Umbilical cord (tissue), 2 donors: ENCODE measurements around the gene TSKU. TPM values are rescaled to one million over a fixed set of nuclear protein-coding genes. Genes with fewer than 3 reads are reported as not detected.
A peak's percentile ranks its signal among the peaks of the same experiment; 100 is the strongest.
"Not testable (repeated sequence)": the region's sequence is repeated elsewhere in the genome, so short reads cannot be mapped to it uniquely, and the experiment has no call there.

Experiments
- DNase-seq: peaks from one replicate; pipeline ENCODE4 v3.0.0-alpha.2; 2015; ENCODE audit warnings: low spot score
- total RNA-seq: library from RNA; depleted of rRNA; stranded (reverse); fragments of >200 nt; gene quantifications from one replicate; pipeline ENCODE4 v1.2.3, GENCODE V29; 2014; ENCODE audit warnings: low replicate concordance; ENCODE audit not compliant: insufficient read depth

Gene TSKU
- total RNA-seq, 1 donor from 2014 or later, result 13.5 TPM

- no peak for DNase-seq
Observed at GRCh38 chr11:76801736-76802135, 18.6 kb downstream of the TSKU start.

GRCh38 chr11:76802151-76802550 lies 19.0 kb downstream of the TSKU start:
- DNase-seq, result no peak

GRCh38 chr11:76802621-76803020 lies 19.5 kb downstream of the TSKU start:
- no peak for DNase-seq

GRCh38 chr11:76803023-76803422 lies 19.9 kb downstream of the TSKU start:
- no peak for DNase-seq

DNA sequence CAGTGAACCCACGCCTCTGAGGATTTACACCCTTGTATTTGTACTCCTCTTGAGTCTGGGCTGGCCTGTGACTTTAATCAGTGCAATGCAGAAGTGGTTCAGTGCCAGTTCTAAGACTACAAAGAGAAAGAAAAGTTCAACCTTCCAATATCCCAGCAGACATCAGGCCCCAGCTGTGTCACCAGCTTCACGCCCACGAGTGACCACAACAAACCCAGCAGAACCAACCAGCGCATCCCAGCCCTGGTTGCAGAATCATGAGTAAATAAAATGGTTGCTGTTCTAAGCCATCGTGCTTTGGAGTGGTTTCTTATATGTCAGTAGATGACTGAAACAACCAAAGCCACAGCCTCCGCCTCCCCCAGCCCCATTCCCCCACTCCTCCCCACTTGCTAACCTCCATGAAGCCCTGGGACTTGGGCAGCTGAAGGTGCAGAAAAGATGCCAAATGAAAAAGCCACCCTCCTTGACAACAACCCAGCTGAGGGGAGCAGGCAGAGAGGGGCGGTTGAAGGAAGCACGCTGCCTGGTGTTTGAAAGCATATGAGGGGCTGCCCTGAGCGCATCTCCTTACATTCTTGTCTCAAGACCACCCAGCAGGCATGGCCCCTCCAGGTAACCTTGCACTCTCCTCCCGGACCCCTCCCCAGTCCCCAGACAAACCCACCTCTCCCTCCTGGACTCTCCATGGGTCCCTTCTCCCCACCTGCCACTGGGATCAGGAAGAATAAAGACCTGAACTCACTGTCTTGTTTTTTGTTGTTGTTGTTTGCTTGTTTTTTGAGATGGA lies 20.9 kb downstream of the TSKU start:
- no peak for DNase-seq

DNA sequence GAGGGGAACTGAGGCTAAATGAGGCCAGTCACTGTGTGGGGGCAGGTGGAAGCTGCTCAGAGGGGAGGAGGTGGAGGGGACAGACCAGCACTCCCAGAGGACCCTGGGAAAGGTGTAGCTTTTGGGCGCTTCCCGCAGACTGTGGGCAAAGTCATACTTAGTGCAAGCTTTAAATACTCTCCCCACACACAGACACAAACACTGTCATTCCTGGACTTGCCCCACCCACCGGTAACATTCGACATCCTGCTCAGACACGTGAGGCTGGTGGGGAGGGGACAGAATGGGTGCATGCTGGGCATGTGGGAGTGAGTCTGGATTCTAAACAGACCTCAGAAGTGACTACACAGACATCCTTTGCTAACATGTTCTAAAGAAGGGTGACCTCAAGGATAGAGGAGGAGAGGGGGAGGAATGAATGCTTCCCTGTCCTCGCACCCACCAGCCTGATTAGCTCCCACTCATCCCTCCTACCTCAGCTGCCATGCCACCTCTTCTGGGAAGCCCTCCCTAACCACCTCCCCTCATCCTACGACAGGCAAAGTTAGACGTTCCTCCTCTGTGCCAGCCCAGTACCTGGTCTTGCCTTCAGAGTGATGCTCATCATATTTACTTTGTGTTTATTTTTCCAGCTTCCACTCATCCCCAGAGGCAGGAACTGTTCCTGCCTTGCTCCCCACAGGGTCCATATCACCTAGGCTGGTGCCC lies 22.2 kb downstream of the TSKU start:
- no peak for DNase-seq

GRCh38 chr11:76806131-76806530 lies 23.0 kb downstream of the TSKU start:
- DNase-seq, result no peak

GRCh38 chr11:76806608-76807205 lies 23.6 kb downstream of the TSKU start:
- no peak for DNase-seq

DNA sequence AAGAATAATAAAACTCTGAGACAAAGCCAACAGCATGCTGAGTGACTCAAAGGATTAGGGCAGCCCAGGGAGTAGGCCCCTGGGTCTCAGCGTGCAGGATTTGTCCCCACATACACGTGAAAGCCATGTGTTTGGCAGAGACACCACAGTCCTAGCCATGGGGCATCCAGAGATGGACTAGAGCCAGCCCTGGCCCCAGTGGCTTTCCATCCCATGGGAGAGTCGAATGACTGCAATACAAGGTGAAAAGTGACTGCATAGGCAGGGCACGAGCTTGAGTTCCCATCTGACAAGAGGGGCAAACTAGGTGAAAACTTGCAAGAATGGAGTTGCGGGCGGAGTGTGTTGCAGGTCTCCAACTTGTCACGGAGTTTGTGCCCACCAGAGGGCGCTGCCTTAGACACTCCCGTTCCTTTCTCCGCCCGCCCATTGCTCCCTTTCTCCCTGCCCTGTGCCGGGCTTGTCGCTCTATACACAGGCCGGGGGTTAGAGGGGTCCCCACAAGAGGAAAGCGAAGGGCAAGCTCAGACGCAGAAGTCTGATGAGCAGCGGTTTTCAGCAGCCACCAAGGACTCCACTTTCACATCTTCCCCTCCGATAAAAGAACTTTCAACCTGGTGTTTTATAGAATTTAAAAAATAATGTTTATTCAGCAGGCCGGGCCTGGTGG lies 24.2 kb downstream of the TSKU start:
- DNase-seq, result peak; percentile 82

DNA sequence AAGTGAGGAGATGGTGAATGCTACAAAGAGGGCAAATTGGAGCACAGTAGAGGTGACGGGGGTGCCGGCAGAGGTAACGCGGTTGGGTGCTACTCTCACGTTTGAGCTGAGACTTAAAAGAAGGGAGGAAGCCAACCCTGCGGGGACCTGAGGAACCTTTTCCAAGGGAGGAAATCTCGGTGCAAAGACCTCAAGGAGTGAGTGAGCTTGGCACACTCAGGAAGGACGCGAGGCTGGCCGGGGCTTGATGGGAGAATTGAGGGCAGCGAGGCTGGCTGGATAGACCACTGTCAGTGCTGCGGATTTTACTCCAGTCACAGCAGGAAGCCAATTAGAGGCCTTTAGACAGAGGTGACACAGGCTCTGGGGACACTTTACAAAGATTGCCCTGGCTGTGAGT lies 25.0 kb downstream of the TSKU start:
- DNase-seq, result no peak

DNA sequence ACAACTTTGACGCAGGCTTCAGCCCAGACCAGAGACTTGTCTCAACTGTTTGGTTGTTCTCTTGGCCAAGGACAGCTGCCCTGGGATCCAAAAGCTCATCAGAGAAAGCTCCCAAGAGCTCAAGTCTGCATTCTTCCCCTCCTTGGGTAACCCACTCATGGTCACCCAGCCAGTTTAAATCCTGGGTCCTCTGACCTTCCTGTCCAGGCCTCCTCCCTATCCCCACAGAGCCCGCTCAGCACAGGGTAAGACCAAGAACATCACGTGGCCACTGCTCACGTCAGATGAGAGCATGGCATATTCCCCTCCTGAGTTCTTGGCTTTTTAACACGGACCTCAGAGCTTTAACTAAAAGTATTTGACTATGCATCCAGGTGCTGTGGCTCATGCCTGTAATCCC lies 25.8 kb downstream of the TSKU start:
- no peak for DNase-seq

DNA sequence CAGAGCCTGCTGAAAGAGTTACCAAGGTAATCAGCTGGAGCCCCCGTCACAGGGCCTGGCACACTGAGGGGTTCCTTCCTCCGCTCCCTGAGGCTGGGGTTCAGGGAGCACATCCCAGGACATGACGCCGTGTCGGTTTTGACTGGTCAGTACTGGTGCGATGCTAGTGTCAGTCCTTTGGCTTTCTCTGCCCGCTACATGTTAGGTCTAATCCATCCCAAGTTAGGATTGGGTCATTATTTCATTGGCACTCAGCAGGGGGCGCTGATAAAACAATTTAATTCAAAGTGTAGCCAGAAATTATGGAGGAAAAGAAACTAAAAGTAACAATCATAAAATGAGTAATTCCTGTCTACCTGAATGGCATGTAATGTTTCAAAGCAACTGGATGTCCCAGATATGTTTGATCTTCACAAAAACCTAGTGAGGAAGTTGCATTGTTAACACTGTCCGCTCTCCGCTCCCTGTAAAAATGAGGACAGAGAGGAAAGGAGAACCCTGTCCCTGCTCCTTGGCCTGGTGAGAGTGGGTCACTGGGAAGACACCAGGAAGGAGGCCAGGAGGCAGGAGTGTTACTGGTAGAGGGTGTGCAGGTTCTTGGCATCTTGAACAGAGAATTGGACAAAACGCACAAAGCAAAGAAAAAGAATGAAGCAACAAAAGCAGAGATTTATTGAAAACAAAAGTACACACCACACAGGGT lies 27.1 kb downstream of the TSKU start:
- DNase-seq, result peak; percentile 34

DNA sequence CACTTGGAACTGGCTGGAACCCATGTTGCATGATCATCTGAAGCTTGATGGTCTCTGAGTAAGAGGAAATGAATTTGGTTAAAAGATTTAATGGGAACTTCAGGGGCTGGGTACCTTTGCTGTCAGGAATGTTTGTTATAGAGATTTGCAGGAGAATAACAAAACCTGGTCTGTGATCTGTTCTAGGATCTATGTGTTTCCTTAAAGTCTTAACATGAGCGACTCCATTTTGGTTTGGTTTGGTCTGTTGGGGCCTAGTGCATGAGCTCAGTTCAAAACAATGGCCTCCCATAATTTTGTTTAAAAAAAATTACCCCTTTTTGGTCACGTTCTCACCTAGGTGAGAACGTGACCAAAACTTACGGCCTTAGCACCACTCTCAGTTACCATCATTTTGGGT lies 28.1 kb downstream of the TSKU start:
- no peak for DNase-seq

DNA sequence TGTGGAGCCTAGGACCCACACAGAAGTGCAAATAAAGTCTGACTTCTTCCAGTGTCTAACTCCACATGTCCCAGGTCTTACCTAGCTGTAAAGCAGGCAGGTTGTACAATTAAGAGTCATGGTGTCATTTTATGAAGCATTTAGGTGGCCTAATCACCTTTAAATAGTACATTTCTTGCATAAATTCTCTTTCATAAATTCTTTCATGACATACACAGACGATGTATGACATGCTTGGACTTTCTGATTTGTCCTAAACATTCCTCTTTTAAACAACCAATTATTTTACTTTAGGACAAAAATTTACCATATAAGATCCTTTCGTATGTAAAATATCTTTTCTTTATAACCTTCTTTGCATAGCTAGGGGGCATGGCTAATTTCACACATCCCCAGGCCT lies 31.3 kb downstream of the TSKU start:
- no peak for DNase-seq

DNA sequence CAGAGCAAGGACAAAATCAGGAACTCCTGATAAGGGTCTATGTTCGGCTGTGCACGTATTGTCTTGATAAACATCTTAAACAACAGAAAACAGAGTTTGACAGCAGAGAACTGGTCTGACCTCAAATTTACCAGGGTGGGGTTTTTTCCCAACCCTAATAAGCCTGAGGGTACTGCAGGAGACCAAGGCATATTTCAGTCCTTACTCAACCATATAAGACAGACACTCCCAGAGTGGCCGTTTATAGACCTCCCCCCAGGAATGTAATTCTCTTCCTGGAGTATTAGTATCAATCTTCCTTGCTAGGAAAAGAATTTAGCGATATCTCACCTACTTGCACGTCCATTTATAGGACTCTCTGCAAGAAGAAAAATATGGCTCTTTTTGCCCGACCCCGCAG lies 32.5 kb downstream of the TSKU start:
- not testable (repeated sequence) for DNase-seq

GRCh38 chr11:76820184-76820566 lies 37.0 kb downstream of the TSKU start:
- no peak for DNase-seq

DNA sequence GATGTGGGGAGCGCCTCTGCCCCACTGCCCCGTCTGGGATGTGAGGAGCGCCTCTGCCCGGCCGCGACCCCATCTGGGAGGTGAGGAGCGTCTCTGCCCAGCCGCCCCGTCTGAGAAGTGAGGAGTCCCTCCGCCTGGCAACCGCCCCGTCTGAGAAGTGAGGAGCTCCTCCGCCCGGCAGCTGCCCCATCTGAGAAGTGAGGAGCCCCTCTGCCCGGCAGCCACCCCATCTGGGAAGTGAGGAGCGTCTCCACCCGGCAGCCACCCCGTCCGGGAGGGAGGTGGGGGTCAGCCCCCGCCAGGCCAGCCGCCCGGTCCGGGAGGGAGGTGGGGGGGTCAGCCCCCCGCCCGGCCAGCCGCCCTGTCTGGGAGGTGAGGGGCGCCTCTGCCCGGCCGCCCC lies 38.2 kb downstream of the TSKU start:
- not testable (repeated sequence) for DNase-seq

DNA sequence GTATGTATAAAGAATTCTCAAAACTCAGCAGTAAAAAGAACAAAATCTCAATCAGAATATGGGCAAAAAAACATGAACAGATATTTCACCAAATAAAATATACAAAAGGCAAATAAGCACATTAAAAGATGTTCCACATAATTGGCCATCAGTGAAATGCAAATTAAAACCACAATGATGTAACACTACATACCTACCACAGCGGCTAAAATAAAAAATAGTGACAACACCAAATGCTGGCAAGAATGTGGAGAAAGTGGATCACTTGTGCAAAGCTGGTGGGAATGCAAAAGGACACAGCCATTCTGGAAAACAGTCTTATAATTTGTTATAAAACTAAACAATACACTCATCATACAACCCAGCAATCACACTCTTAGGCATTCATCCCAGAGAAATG lies 39.2 kb downstream of the TSKU start:
- no peak for DNase-seq

GRCh38 chr11:76823481-76824028 lies 40.4 kb downstream of the TSKU start:
- DNase-seq, result peak; percentile 62

GRCh38 chr11:76824083-76824939 lies 41.2 kb downstream of the TSKU start:
- DNase-seq, result no peak
